K562 (cell line): Measurements from ENCODE around the gene CTNNBL1. TPM values are rescaled to one million over a fixed set of nuclear protein-coding genes. Genes with fewer than 3 reads are reported as not detected.
A peak's percentile ranks its signal among the peaks of the same experiment; 100 is the strongest.

Experiments
- ATF2 ChIP-seq: sonication (generic); formaldehyde crosslinking; IDR thresholded peaks from 2 replicates; pipeline ENCODE4 v1.8.1; 2022; ENCODE audit warnings: missing genetic modification reagents
- CUX1 ChIP-seq: fragments of 200-800 bp; sonication (Bioruptor generic); IDR thresholded peaks from 2 replicates; pipeline ENCODE4 v1.6.1; 2016; ENCODE audit warnings: missing genetic modification characterization, missing compliant biosample characterization
- CXXC5 ChIP-seq: fragments of 250-450 bp; sonication (Bioruptor Pico); IDR thresholded peaks from 2 replicates; pipeline ENCODE4 v1.8.0; 2022; ENCODE audit warnings: inconsistent platforms, mild to moderate bottlenecking, moderate library complexity
- ELF2 ChIP-seq: fragments of 250-450 bp; sonication (Bioruptor Pico); IDR thresholded peaks from 2 replicates; pipeline ENCODE4 v1.5.0; 2021; ENCODE audit warnings: mild to moderate bottlenecking
- GABPB1 ChIP-seq: sonication (generic); formaldehyde crosslinking; IDR thresholded peaks from 2 replicates; pipeline ENCODE4 v1.8.0; 2022; ENCODE audit warnings: mild to moderate bottlenecking, missing genetic modification reagents
- HNRNPH1 ChIP-seq: fragments of 200-400 bp; formaldehyde crosslinking; optimal IDR thresholded peaks from 2 replicates; pipeline ENCODE3; 2017; ENCODE audit warnings: low read depth, mild to moderate bottlenecking, low read length, moderate library complexity
- MBD2 ChIP-seq: sonication (generic); IDR thresholded peaks from 2 replicates; pipeline ENCODE4 v1.6.1; 2016; ENCODE audit warnings: low read depth, borderline replicate concordance
- MITF ChIP-seq: IDR thresholded peaks from 2 replicates; pipeline ENCODE4 v1.6.1; 2014; ENCODE audit warnings: antibody characterized with exemption
- NR3C1 ChIP-seq: sonication (generic); formaldehyde crosslinking; IDR thresholded peaks from 2 replicates; pipeline ENCODE4 v1.8.1; 2022; ENCODE audit warnings: missing genetic modification reagents
- PTRF ChIP-seq: fragments of 450-650 bp; IDR thresholded peaks from 2 replicates; pipeline ENCODE4 v1.6.1; 2016; ENCODE audit warnings: mild to moderate bottlenecking, missing genetic modification characterization, missing compliant biosample characterization
- SREBF1 ChIP-seq: fragments of 150-350 bp; IDR thresholded peaks from 2 replicates; pipeline ENCODE4 v1.6.1; 2014; ENCODE audit warnings: antibody characterized with exemption, low read depth, low read length, borderline replicate concordance
- TAL1 ChIP-seq: fragments of 450-650 bp; IDR thresholded peaks from 2 replicates; pipeline ENCODE4 v1.6.1; 2016; ENCODE audit warnings: mild to moderate bottlenecking
- TCF7 ChIP-seq: sonication (generic); IDR thresholded peaks from 2 replicates; pipeline ENCODE4 v1.6.1; 2016; ENCODE audit warnings: antibody characterized with exemption, borderline replicate concordance
- ZC3H8 ChIP-seq: fragments of 450-650 bp; IDR thresholded peaks from 2 replicates; pipeline ENCODE4 v1.6.1; 2017
- ZNF3 ChIP-seq: fragments of 250-450 bp; sonication (Bioruptor Pico); IDR thresholded peaks from 2 replicates; pipeline ENCODE4 v1.5.0; 2021; ENCODE audit warnings: mild to moderate bottlenecking, moderate library complexity
- ZNF512 ChIP-seq: IDR thresholded peaks from 2 replicates; pipeline ENCODE4 v1.6.1; 2016; ENCODE audit warnings: missing genetic modification characterization, missing compliant biosample characterization
- ZNF57 ChIP-seq: fragments of 450-650 bp; formaldehyde crosslinking; IDR thresholded peaks from 2 replicates; pipeline ENCODE4 v1.4.0; 2020; ENCODE audit warnings: mild to moderate bottlenecking, moderate library complexity
- polyA plus RNA-seq, 8 experiments: library from polyadenylated mRNA; depleted of rRNA in 4 of 8; stranded (reverse) in 5 of 8; unstranded in 3 of 8; fragments of >200 nt; fragmentation: Nextera tagmentation in 2 of 8; fragmentation: Illumina TruSeq in 1 of 8; extraction: Ambion mirVana in 2 of 8; extraction: Trizol in 1 of 8; gene quantifications; 2 replicates each; pipeline versions ENCODE4 v1.2.1 to v1.2.3, GENCODE V29; 2011 to 2014; ENCODE audit warnings: inconsistent platforms in 1 of 8, missing spikeins in 1 of 8
- total RNA-seq, 7 experiments: library from RNA; depleted of rRNA in 6 of 7; stranded (reverse); fragments of >200 nt in 6 of 7; fragmentation: Illumina TruSeq in 2 of 7; extraction: Trizol in 2 of 7; gene quantifications; 2 replicates each; pipeline versions ENCODE4 v1.2.1 to v1.2.3, GENCODE V29; 2011 to 2021; ENCODE audit warnings: low replicate concordance in 1 of 7

Gene CTNNBL1
- total and polyA plus RNA-seq, 9 of the 15 experiments (the other 6 are each of a cell fraction or from before 2014, with no cell fraction given): 32.4 to 85.6 (median 43.6) TPM

- TF ChIP-seq MITF (0 out of 2 replicates have a peak, but pooled peaks have one; percentile 42), CUX1 (CRISPR knock-in tag) (no peak), ELF2 (CRISPR knock-in tag) (peak; percentile 83), ZC3H8 (no peak), HNRNPH1 (no peak), TCF7 (no peak), PTRF (tag) (no peak), SREBF1 (no peak), NR3C1 (CRISPR knock-in tag) (no peak), TAL1 (no peak), MBD2 (peak; percentile 85), GABPB1 (CRISPR knock-in tag) (no peak), ZNF57 (CRISPR knock-in tag) (no peak), CXXC5 (CRISPR knock-in tag) (peak; percentile 72), ZNF512 (tag) (no peak), ZNF3 (CRISPR knock-in tag) (no peak), ATF2 (CRISPR knock-in tag) (no peak)
Measured at GRCh38 chr20:37693635-37694626, at the start of gene CTNNBL1 (continued).
